DMS153 treated with DMSO at 0.1 percent for 48 hours (cell line): ENCODE data around the gene TSC22D2.

Experiments used
- DNase-seq: peaks from one replicate; lab custom pipeline; 2025; ENCODE audit not compliant: unreplicated experiment; lab: John Stamatoyannopoulos, UW

The TSC22D2 gene

DNA sequence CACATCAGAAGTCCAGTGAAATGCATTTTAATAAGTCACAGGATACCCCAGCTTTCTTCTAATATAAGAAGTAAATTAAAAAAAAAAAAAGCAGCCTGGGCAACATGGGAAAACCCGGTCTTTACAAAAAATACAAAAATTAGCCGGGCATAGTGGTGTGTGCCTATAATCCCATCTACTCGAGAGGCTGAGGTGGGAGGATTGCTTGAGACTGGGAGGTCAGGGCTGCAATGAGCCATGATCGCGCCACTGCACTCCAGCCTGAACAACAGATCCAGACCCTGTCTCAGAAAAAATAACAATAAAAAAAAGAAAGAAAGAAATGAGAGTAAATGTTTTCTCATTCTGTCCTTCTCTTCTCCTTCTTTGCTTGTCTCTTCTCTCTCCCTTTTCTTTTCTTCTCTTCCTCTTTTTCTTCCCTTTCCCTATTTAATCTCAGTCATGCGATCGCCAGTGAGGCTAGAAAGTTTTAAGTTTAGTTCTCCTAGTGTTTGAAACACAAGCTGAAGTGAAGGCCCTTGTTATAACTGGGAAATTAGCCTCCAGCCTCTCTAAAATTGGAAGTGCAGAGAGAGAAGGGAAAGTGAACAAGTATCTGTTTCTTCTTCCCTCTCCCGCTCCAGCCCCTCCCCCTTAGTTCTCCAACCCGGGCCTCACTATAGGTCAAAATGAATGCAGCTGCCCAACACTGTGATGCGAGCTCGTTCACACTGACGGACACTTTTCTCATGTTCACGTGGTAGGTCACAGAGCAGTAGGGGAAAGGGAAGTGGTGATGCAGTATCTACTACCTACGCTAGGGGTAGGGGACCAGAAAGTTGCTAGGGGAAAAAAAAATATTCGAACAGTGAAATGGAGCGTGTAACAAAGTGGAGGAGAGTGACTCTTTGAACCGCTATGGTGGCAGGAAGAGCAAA lies 23.5 kb upstream of the TSC22D2 start:
- DNase-seq = no peak

- no peak for DNase-seq
Observed at GRCh38 chr3:150385296-150386242, 22.5 kb upstream of the TSC22D2 start.

DNA sequence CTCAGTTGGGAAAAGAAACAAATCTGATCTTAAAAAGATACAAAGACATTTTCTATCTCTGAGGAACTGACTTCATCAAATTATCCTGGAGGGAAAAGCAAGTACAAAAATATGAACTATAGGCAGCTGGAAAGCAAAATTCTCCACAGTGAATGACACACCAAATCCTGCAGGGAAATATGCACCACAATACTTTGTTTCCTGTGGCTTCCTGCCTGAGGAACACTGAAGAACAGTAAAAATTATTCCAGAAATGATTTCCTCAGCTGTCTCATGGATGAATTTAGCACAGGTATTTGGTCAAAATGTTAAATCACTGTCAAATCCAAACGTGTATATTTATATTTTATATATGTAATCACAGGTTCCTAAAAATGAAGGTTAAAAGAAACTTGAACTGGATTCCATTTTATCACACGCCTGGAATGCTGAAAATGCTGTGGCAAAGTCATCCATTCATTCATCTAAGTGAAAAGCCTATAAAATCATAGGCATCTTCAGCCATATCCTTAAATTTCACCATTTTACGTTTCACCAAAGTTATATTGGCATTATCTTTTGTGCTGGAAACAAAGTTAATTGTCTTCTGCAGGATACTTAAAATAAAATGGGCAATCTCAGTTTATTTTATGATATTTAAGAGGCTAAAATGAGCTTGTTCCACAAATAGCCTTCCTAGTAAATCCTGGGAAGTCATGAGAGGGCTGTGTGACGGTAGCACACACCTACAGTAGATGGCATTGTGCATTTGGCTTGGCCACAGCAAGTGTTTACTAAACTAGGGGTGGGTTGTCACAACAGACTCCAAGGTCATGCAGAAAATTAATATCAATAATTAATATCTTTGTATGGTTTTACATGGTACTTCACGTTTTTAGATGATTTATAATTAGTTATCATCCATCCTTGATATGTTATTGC lies 19.3 kb upstream of the TSC22D2 start:
- no peak for DNase-seq

GRCh38 chr3:150390087-150390486 lies 18.0 kb upstream of the TSC22D2 start:
- DNase-seq = no peak

DNA sequence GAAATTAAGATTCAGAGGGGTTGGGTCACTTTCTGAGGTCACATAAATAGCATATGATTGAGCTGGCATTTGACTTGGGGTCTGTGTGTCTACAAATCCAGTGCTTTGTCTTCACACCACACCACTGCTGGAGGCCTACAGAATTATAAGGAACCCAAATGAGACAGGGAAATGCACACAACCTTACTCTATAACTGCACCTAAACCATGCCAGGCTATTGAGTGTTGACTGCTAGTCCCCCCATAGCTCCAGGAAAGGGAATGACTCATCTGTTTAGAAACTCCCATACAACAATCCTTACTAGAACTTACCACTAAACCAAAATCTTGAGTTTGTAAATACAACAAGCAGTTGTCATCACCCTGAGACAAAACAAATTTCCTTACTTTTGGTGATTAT lies 16.9 kb upstream of the TSC22D2 start:
- no peak for DNase-seq

DNA sequence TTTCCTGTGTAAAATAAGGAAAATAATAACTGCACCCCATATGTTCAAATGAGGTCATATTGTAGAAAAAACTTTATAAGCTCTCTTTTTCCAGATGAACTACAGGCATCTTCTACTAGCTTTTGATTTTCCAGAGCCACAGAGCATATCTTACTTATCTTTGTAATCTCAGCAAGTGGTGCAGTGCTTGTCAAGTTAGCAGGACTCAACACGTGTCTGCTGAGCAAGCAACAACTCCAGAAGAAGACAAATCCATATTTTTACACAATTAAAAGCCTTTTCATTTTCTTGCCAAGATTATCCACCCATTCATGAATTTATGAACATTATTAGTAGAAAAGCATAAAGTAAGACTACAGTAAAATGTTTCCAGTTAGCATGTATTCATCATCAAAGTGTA lies 14.4 kb upstream of the TSC22D2 start:
- DNase-seq = no peak

- no peak for DNase-seq
Observed at GRCh38 chr3:150394606-150395005, 13.5 kb upstream of the TSC22D2 start.

- no peak for DNase-seq
Observed at GRCh38 chr3:150396491-150396890, 11.6 kb upstream of the TSC22D2 start.

DNA sequence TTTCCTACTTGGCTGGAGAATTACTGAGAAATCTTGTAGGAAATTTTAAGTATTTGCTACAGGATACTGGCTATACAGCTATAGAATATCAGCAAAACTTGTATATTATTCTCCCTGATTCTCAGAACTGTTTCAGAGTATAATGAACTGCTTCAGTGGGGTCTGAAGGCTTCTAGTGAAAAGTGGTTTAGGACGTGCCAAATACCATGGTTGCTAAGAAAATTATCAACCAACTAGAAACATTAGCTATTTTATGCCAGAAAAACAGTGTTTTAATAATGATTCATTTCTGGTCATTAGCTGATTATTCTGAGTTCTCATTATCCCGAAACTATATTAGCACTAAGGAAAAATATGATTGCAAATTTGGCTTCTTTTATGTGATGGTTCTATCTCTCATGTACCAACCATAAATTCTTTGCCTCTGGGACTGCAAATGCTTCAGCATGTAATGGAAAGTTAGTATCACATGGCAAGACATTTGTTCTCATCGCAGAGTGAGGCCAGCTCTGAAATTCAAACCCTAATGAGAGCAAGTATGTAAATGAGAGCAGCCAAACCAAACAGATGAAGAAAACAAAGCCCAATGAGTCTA lies 11.0 kb upstream of the TSC22D2 start:
- DNase-seq = no peak

DNA sequence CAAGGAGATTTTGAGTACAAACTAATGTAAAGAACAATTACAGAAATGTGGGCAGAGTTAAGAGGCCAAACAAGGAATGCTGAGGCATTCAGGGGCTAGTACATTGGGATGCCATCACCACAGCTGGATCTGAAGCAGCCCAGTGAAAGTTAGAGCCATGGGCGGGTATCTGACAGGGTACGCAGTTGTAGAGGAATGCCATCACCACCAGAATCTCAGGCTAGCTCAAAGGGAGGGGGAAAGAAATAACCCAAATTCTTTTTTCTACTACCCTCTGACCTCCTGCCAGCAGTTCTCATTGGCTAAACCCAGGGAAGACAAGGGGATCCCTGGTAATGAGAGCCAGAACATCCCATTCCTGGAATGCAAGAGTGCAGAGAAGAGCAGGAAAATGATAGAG lies 9.0 kb upstream of the TSC22D2 start:
- no peak for DNase-seq

DNA sequence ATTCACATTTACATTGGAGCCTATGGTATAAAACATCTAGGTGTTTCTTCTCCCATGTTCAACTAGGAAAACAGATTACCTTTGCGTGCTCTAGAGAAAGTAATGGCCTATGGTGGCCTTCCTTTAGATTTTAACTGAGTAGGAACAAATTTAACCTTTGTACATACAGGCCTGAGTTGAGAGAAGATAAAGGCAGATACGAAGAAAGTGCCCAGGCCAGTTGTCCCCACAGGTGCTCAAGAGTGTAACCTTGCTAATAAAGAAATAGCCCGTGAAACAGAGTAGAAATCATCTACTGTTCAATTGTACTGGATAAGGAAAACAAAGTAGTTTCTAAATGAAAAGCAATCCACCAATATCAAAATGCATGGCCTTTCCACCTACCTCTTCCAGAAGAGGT lies 6.8 kb upstream of the TSC22D2 start:
- no peak for DNase-seq

GRCh38 chr3:150402217-150402616 lies 5.9 kb upstream of the TSC22D2 start:
- no peak for DNase-seq

- no peak for DNase-seq
Observed at GRCh38 chr3:150404023-150404422, 4.1 kb upstream of the TSC22D2 start.

DNA sequence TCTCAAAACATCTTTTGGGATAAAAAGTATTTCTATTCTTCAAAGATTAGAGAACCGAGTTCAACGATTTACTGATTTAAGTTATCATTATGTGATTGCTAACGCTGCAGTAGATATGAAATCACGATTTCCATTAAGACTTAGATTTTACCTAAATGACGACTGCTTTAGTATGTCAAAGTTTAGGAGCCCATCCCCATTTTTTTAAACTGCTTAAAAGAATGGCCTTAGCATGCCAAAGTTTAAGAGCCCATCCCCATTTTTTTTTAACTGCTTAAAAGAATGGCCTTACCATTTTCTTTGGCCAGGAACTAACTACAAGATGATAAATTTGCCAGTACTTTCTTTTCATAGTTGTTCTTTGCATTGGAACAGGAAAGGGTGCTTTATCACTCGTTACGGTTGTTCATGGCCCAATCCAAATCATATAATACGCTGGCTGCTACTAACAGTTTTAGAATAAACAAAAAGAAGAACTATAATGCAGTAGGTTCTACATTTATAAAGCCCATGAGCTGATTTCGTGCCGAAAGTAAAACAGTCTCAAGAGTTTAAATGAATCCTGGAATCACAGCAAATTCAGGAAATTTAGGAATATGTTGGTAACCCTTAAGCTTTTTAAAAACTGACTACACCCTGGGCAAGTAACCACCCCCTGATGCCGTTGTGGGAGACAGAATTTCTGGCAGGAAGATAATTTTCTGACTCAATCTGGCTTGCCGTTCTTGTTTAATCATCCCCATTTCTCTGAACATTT lies 869 bp upstream of the TSC22D2 start:
- peak; percentile 15 for DNase-seq

- DNase-seq = no peak
Observed at GRCh38 chr3:150407808-150408220, 284 bp upstream of the TSC22D2 start.

- no peak for DNase-seq
Observed at GRCh38 chr3:150409125-150409511, 1.0 kb downstream of the TSC22D2 start.

DNA sequence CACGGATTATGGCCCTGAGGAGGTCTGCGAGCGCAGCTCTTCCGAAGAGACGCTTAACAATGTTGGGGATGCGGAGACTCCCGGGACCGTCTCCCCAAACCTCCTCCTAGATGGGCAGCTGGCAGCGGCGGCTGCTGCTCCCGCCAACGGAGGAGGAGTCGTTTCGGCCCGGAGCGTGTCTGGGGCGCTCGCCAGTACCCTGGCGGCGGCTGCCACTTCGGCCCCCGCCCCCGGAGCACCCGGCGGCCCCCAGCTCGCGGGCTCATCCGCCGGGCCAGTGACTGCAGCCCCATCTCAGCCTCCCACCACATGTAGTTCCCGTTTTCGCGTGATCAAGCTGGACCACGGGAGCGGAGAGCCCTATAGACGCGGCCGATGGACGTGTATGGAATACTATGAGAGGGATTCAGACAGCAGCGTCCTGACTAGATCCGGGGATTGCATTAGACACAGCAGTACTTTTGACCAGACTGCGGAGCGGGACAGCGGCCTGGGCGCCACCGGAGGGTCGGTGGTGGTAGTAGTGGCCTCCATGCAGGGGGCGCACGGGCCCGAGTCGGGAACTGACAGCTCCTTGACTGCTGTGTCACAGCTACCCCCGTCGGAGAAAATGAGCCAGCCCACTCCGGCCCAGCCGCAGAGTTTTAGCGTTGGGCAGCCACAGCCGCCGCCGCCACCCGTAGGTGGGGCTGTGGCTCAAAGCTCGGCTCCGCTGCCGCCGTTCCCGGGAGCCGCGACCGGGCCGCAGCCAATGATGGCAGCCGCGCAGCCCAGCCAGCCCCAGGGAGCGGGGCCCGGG lies 1.6 kb downstream of the TSC22D2 start:
- no peak for DNase-seq

GRCh38 chr3:150410311-150411105 lies 2.4 kb downstream of the TSC22D2 start:
- DNase-seq = peak; percentile 16
